ENCODE results near the gene PPP1R10.
"Not testable (repeated sequence)": the region's sequence is repeated elsewhere in the genome, so short reads cannot be mapped to it uniquely, and the experiment has no call there.

Gene PPP1R10

DNA sequence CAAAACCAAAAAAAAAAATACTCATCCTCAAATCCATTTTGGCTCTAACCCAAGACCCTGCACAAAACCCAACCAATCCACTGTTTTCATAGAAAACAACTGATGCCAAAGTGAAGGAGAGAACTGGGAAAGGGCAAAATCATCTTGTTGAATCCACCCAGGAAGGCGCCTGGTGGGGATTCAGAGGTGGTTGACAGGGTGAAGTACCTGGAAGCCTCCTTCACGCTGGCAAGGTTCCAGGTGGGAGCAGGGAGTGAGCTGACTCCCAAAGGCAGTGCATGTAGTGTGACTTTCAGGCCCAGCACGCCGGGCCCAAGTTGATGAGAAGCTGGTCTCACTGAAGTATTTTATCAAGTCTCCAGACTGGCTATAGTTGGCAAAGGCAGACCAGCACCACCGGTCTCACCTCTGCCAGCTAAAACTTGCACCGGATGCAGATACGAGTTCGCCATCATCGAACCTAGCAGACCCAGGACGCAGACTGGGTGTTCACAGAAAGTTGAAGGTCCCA lies 16.5 kb downstream of the PPP1R10 start:
- in situ Hi-C loops (cut with HindIII; ENCODE audit: low sequenced_read_pairs), result no loop called here

DNA sequence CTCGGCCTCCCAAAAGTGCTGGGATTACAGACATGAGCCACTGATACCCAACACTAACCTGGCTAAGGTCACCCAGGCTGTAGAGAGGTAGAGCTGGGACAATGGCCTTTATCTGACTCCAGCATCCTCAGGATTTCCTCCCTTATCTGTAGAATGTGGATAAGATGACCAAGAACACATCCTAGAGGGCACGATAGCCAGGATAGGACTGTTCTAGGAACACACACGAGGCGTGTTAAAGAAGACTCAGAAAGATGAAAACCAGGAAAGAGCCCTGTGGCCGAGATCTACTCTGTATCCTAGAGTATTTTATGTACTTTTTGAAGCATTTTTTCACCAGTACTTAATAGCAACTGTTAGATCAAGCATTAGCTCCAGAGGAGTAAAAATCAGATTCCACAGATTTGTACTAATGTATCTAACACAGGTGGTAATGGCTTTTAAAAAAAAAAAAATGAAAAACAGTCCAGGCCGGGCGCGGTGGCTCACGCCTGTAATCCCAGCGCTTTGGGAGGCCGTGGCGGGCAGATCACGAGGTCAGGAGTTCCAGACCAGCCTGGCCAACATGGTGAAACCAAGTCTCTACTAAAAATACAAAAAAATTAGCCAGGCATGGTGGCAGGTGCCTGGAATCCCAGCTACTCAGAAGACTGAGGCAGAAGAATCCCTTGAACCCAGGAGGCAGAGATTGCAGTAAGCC lies 17.3 kb downstream of the PPP1R10 start:
- in situ Hi-C loops (cut with HindIII; ENCODE audit: low sequenced_read_pairs), result no loop called here

DNA sequence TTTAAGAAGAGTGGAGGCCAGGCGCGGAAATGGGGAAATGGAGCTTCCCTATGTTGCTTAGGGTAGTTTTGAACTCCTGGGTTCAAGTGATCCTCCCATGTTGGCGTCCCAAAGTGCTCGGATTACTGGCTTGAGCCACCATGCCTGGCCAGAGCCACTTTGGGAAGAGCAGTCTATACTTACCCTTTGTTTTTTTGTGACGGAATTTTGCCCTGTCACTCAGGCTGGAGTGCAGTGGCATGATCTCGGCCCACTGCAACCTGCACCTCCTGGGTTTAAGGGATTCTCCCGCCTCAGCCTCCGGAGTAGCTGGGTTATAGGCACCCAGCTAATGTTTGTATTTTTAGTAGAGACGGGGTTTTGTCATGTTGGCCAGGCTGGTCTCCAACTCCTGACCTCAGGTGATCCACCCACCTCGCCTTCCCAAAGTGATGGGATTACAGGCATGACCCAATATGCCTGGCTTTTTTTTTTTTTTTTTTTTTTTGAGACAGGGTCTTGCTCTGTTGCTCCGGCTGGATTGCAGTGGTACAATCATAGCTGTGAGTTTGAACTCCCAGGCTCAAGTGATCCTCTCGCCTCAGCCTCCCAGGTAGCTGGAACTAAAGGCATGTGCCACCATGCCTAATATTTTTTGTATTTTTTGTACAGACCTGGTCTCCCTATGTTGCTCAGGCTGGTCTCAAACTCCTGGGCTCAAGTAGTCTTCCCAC lies 18.0 kb downstream of the PPP1R10 start:
- in situ Hi-C loops (cut with HindIII; ENCODE audit: low sequenced_read_pairs), result no loop called here

DNA sequence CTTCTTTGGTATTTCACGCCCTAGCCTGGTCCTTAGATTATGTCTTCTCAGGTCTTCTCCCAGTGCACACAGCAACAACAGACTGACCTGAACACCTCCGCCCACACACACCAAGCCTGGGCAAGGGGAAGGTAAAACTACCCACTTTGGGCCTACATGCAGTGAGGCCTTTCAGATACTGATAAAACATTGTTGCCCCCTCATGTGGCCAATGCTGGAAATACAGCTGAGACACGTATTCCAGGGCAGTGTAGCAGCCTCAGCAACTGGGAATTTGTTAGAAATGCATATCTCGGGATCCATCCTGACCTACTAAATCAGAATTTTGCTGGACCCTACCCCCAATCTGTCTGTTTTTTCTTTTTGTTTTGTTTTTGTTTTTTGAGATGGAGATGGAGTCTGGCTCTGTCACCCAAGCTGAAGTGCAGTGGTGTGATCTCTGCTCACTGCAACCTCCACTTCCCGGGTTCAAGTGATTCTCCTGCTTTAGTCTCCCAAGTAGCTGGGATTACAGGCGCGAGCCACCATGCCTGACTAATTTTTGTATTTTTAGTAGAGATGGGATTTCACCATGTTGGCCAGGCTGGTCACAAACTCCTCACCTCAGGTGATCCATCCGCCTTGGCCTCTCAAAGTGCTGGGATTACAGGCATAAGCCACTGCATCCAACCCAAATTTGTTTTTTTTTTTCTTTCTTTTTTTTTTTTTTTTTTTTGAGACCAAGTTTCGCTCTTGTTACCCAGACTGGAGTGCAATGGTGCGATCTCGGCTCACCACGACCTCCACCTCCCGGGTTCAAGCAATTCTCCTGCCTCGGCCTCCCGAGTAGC lies 19.5 kb downstream of the PPP1R10 start:
- in situ Hi-C loops (cut with HindIII; ENCODE audit: low sequenced_read_pairs), result not testable (repeated sequence)

DNA sequence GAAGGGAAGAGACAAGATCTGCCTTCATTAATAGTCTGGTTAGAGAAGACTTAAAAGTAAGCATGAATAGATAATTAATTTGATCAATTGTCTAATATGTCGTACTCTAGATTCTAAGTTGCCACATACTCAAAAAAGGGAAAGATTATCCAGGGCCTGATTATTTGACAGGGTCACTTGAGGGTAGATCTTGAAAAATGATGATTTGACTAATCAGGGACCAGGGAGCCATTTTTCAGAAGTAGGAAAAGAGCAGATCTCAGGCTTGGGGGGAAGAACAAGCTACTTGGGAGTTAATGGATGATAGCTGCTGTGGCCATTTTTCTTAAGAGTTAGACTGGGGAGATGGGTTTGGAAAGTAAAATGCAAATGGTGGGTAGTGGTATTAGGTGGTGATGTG lies 24.8 kb downstream of the PPP1R10 start:
- in situ Hi-C loops (cut with HindIII; ENCODE audit: low sequenced_read_pairs), result no loop called here

DNA sequence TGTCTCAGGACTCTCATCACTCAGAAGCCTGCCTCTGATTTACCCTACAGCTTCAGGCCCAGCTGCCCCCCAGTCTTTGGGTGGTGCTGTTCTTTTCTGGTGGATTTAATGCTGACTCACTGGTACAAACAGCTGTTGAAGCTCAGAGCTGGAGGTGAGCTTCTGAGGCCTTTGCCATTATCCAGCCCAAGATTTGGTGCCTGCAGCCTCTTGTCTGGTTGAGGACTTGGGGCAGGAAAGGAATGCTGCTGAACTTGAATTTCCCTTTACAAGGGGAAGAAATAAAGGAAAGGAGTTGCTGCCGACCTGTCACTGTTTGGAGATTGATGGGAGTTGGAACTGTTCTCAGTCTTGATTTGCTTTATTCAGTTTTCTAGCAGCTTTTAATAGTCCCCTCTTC lies 26.0 kb downstream of the PPP1R10 start:
- in situ Hi-C loops (cut with HindIII; ENCODE audit: low sequenced_read_pairs), result no loop called here

DNA sequence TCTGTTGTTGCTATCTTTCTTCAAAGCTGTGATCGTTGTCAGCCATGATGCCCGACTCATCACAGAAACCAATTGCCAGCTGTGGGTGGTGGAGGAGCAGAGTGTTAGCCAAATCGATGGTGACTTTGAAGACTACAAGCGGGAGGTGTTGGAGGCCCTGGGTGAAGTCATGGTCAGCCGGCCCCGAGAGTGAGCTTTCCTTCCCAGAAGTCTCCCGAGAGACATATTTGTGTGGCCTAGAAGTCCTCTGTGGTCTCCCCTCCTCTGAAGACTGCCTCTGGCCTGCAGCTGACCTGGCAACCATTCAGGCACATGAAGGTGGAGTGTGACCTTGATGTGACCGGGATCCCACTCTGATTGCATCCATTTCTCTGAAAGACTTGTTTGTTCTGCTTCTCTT lies 26.5 kb downstream of the PPP1R10 start:
- in situ Hi-C loops (cut with HindIII; ENCODE audit: low sequenced_read_pairs), result no loop called here

DNA sequence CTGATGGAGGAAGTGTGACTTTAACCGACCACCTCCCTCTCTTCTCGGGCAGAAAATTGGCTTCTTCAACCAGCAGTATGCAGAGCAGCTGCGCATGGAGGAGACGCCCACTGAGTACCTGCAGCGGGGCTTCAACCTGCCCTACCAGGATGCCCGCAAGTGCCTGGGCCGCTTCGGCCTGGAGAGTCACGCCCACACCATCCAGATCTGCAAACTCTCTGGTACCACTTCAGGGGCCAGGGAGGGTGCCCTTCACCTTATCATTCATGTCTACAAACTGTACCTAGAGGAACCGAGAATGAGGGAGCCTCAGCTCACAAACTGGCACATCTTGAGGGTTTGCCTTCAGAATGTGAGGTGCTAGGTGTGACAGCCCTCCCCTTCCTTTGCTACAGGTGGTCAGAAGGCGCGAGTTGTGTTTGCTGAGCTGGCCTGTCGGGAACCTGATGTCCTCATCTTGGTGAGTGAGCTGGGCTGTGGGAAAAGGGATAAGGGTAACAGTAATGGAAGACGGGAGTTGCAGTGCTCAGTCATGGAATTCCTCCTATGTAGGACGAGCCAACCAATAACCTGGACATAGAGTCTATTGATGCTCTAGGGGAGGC lies 27.2 kb downstream of the PPP1R10 start:
- in situ Hi-C loops (cut with HindIII; ENCODE audit: low sequenced_read_pairs), result no loop called here

DNA sequence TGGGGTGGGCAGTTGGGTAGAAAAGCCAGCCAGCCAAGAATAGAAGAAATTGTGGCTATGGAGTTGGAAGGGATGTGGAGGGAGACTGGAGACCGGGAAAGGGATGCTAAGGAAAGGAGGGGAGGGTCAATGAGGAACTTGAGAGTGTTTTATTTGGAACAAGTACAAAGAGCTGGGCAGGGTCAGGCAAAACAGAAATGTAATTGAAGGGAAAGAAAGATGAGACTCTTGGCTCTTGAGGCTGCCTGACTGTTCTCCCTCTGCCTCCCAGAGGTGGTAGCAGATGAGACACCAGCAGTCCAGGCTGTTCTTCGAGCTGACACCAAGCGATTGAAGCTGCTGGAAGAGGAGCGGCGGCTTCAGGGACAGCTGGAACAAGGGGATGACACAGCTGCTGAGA lies 33.1 kb downstream of the PPP1R10 start:
- in situ Hi-C loops (cut with HindIII; ENCODE audit: low sequenced_read_pairs), result no loop called here

DNA sequence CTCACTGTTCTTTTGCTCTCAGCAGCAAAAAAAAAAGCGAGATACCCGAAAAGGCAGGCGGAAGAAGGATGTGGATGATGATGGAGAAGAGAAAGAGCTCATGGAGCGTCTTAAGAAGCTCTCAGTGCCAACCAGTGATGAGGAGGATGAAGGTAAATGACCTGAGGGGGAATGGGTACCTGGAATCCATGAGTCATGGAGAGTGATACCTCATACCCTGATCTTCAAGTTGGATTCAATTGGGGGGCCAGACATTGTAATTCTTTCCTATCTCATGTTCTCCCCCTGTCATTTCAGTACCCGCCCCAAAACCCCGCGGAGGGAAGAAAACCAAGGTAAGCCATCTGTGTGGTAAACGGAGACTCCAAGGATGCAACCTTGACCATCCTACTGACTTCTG lies 39.0 kb downstream of the PPP1R10 start:
- in situ Hi-C loops (cut with HindIII; ENCODE audit: low sequenced_read_pairs), result no loop called here

DNA sequence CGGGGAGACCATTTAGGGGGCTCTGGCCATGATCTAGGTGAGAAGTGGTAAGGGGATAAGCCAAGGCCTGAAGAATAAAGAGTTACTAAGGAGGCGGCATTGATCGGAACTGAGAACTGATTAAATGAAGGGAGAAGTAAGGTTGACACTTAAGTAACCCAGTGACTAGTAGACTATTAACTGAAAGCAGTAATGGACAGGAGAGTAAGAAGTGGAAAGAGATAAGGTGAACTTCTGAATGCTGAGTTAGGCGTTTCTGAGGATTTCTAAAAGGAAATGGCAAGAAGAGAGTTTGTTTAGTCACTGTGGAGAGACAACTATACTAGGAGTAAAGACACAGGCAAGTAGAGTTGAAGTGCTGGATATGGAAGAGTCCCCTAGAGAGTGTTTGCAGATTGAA lies 43.9 kb downstream of the PPP1R10 start:
- in situ Hi-C loops (cut with HindIII; ENCODE audit: low sequenced_read_pairs), result no loop called here

DNA sequence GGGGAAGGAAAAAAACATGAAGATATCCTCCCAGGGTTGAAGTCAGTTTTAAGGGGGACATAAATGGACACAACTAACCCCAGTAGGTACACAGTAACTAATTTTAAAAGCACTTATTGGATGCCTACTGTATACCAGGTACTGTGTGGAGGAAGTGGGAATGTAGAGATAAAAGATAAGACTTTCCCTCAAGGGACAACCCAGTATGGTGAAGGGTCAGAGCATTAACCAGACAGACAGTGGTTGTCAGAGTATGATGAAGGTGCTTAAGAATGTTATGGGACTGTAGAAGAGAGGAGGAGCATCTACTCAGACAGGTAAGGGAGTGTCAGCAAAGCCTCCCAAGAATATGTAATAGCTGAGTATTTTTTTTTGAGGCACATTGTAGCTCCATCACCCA lies 44.9 kb downstream of the PPP1R10 start:
- in situ Hi-C loops (cut with HindIII; ENCODE audit: low sequenced_read_pairs), result no loop called here

DNA sequence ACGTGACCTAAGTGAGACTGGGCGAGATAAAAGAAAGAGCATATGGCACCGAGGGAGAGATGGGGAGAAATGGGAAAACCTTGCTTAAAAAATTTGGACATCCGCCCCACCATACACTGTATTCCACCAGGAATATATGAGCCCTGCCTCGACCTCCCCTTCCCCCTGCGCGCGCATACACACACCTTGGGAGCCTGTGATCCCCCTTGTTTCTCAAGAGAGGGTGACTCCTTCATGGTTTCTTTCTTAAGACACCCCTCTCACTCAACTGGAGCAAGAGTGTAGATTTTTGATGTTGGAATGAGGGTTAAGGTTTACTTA lies 45.3 kb downstream of the PPP1R10 start:
- in situ Hi-C loops (cut with HindIII; ENCODE audit: low sequenced_read_pairs), result no loop called here

DNA sequence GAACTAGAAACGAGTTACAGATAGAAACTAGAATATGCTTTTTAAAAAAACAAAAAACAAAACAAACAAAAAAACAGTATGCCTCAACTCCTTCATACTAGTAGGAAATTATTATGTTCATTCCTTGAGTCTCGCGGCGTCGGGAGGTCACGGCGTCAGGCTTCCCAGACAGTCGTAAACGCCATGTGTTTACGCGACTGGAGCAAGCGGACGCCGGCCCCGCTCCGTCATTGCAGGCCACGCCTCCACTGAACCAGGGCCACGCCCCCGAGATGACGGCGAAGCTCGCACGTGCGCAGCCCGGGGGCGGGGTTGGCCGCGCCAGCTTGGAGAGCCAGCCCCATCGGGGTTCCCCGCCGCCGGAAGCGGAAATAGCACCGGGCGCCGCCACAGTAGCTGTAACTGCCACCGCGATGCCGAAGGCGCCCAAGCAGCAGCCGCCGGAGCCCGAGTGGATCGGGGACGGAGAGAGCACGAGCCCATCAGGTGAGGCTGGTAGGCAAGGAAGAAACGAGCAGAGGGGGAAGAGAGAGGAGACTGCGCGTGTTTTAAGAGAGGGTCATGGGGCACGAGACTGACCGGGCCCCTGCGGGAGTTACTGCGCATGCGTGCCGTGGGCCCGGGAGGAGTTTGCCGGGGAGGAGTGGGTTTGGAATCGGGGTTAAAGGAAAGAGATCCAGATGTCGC lies 45.8 kb downstream of the PPP1R10 start, which contains the start of gene ABCF1:
TSS of gene ABCF1 (plus strand) at position 368 of the 687 bp plus-strand sequence. CDS start at position 414, 46 bp downstream.
- in situ Hi-C loops (cut with HindIII; ENCODE audit: low sequenced_read_pairs), result no loop called here

DNA sequence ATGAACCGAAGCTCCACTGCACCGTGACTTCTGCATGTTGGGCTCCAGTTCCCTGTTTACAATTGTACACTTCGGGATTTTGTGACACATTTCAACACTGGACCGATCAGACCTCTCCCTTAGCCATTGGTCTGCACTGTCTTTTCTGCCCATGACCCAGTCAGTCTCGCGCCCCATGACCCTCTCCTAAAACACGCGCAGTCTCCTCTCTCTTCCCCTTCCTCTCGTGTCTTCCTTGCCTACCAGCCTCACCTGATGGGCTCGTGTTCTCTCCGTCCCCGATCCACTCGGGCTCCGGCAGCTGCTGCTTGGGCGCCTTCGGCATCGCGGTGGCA lies 46.3 kb downstream of the PPP1R10 start:
- in situ Hi-C loops (cut with HindIII; ENCODE audit: low sequenced_read_pairs), result no loop called here

DNA sequence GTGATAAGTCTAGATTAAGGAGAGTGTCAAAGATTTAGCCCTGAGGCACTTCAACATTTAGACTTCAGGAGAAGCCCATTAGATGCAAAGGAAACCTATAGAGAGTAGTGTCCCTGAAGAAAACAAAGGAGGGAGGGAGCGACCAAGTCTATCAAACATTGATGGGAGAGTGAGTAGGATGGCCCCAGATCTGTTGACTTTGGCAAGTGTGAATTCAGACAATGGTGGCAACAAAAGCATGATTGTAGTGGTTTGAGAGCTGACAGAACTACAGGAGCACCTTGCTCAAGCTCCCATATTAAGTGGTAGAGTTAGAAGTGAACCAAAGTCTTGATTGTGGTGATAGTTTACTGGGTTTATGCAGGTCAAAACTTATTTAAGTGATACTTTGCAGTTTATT lies 46.8 kb downstream of the PPP1R10 start:
- in situ Hi-C loops (cut with HindIII; ENCODE audit: low sequenced_read_pairs), result no loop called here

DNA sequence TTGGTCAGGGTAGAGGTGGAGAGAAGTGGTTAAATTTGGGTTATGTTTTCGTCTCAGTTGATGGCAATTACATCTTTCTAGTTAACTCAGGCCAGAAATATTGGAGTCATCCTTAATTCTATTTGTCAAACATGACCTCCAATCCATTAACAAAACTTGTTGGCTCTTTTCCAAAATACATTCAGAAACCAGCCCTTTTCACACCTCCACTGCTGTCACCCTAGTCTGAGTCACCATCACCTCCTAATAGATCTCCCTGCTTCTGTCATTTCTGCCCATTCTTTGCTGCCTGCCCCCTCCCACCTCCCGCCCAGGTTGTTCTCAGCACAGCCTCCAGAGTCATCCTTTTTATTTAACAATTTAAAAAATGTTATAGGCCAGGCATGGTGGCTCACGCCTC lies 48.8 kb downstream of the PPP1R10 start:
- in situ Hi-C loops (cut with HindIII; ENCODE audit: low sequenced_read_pairs), result no loop called here

DNA sequence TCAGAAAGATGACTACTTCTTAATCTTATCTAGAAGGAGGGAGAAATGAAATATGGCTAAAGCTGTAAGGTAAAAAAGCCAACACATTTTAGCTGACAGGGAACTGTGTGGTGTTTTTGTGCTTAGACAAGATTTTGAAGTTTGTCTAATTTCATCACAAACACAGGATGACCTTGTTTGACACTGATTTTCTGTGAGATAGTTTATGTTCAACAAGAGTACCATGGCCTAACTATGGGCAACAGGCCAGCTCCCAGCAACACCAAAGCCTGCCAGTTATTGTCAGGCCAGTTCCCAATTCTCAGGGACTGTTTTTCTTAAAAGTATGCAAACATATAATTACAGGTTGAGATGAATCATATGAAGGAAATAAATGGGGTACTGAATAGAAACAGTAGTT lies 51.3 kb downstream of the PPP1R10 start:
- in situ Hi-C loops (cut with HindIII; ENCODE audit: low sequenced_read_pairs), result no loop called here

DNA sequence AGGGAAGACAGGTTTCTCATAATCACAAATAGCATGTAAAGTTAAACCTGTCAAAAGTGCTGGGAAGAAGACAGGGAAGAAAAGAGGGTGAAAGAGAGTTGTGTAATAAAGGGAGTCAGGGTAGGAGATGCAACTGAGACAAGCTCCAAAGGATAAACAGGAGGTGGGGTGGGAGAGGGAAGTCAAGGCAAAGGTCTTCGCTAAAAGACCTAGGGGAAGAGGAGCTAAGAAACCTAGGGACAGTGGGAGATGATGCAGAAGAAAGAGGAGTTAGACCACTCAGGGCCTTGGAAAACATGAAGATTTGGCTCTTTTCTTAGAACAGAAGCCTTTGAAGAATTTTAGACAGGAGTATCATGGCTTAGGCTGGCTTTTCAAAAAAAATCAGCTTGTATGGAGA lies 52.9 kb downstream of the PPP1R10 start:
- in situ Hi-C loops (cut with HindIII; ENCODE audit: low sequenced_read_pairs), result loop anchor here (5.0 kb wide), 2 partner anchors 48 to 103 kb away; no protein-coding TSS in a partner anchor

Data from endothelial cell of hepatic sinusoid (primary cell).